Measurements from ENCODE around the gene CDRT4.
"Not testable (repeated sequence)": the region's sequence is repeated elsewhere in the genome, so short reads cannot be mapped to it uniquely, and the experiment has no call there.

CDRT4 gene

DNA sequence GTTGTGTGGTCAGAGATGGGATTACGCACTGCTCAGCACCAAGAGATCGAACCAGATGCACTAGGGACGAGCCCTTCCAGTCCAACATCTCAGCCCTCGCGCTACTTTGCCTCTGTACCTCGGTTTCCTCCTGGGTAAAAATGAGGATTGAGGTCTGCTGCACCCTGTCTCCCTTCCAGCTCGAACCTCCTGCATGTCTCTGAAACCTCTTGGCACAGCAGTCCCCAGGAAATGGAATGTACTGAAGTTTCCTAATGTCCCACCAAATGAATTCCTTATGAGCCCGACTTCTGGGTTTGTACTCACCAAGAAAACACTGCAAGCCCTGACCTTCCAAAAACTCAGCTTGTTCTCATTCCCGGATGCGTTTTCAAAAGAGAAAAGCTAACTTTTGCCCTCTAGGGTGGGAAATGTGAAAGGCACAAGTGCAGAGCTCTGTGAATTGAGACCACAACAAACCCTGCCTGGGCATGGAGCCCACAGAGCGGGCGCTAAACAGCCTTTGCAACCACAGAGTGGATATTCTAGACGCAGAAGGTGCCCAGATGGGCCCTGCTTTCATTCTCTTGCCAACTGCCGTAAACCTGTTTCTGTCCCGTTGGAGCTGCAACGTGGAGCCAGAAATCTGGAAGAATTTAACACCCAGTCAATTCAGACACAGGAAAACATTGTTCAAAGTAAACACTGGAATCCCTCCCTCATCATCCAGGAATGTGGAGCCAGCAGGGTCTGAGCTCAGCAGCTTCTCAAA is 10.3 kb downstream of the CDRT4 start:
- DNase-seq (ENCODE audit: low read depth in 3 of 3): no peak

- no peak for DNase-seq (ENCODE audit: low read depth in 3 of 3)
These were observed 10.9 kb downstream of the CDRT4 start for GRCh38 chr17:15456496-15456895.

DNA sequence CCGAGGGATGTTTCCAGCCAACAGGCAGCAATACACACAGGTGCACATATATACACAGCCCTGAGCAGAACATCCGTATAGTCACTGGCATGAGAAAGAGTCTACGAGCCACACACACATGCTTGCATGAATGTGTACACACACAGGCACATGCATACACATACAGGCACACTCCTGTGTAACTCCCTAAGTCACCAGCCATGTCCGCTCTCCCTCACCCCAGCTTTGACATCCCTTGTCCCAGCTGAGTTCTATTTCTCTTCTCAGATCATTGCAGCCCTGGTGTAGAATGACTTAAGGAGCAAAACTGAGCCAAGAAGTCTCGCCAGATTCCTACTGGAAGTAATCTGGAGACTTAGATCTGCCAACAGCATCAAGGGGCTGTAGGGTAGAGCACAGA is 13.1 kb downstream of the CDRT4 start:
- DNase-seq (ENCODE audit: low read depth in 3 of 3): no peak

DNA sequence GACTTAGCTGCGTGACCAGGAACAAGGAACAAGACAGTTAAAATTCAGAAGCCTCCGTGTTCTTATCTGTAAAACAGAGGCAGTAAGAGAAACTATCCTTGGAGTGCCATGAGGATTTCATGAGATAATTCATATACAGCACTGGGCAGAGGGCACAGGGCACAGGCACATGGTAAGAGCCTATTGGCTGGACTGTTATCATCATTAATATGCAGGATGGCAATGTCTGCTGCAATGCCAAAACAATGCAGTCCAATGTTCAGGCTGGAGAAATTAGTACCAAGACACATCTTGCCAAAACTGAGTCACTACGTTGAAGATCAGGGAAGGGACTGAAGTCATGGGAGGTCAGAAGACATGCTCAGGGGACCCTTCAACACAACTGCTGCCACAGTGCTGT is 13.6 kb downstream of the CDRT4 start:
- no peak for DNase-seq (ENCODE audit: low read depth in 3 of 3)

DNA sequence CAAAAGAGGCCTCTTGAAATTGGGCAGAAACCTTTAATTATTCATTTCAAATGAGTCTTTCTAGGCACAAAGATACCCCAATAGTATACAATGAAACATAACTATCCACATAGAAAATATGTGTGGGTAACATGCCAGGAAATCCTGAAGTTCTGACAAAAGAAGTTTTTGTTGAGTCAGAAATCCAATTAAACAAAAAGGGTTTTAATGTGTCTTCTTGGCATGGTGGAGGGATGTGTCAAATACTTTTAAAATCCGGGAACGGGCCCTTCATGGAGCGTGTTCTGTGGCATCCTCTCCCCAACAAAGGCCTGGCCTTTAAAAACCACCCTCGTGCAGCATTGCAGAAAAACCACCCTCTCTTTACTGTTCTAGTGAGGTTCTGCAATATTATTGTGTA is 14.2 kb downstream of the CDRT4 start:
- DNase-seq (ENCODE audit: low read depth in 3 of 3): no peak

DNA sequence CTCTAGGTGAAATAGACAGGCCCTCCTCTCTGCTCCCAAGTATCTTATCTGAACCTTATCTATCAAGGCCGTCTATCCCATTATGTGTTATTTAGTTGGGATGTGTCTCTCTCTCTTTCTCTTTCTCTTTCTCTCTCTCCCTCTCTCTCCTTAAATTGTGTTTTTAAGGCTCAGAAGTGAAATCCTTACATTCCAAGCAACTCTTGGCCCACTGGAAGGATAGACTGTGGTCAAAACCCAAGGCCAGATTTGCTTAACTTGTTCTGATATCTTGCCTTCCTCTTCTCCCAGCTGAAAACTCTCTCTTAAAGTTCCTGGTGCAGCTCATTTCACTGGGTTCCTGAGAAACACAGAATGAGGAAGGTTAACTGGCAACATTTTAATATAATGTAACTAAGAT is 14.7 kb downstream of the CDRT4 start:
- DNase-seq (ENCODE audit: low read depth in 3 of 3): no peak

- no peak for DNase-seq (ENCODE audit: low read depth in 3 of 3)
These were observed 15.7 kb downstream of the CDRT4 start for GRCh38 chr17:15451680-15452079.

DNA sequence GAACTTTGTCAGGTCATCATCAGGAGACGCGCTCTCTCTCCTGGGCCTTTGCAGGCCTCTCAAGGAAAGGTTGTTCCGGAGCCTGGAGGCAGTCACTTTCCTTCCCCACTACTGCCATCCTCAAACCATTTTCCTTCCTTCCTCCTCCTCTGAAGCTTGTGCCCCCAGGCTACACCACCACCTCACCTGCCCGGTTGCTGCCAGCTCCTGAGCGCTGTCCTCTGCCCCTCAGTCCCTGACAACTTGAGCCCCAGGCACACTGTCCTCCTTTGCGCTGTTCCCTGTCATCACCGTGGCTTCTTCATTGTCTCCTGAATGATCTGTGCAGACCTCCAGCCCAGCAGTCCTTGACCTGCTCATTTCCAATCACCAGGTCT is 18.9 kb downstream of the CDRT4 start:
- no peak for DNase-seq (ENCODE audit: low read depth in 3 of 3)

DNA sequence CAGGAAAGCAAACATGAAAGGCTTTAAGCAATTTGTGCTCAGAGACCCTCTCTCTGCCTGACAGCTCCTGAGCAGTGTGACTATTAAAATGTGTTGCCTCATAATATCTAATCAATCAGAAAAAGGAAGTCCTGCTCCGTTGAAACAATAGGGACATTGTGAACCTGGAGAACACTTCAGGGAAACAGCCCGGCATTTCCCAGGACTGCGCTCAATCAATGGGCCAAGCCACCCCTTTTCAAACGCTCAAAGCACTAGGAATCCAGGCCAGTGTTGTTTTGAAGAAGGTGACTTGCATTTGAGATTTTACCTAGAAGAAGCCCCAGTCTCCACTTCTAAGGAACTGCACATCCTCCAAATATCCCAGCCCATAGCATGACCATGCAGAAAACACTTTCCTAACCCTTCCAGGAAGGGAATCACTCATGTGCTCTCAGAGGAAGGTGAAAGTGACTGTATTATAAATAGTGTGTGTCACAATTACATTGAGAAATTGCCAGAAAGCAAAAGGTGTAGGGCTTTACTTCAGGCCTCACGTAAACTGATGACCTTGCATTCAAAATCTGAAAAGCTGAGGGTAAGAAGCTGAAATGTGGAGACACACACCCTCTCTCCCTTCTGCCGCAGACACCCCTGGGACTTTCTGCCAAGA is 19.4 kb downstream of the CDRT4 start:
- no peak for DNase-seq (ENCODE audit: low read depth in 3 of 3)

- DNase-seq (ENCODE audit: low read depth in 3 of 3): no peak
These were observed 21.4 kb downstream of the CDRT4 start for GRCh38 chr17:15446036-15446435.

GRCh38 chr17:15444805-15445204 is 22.6 kb downstream of the CDRT4 start:
- DNase-seq (ENCODE audit: low read depth in 3 of 3): no peak

- no peak for DNase-seq (ENCODE audit: low read depth in 3 of 3)
These were observed 24.9 kb downstream of the CDRT4 start for GRCh38 chr17:15442311-15443180.

DNA sequence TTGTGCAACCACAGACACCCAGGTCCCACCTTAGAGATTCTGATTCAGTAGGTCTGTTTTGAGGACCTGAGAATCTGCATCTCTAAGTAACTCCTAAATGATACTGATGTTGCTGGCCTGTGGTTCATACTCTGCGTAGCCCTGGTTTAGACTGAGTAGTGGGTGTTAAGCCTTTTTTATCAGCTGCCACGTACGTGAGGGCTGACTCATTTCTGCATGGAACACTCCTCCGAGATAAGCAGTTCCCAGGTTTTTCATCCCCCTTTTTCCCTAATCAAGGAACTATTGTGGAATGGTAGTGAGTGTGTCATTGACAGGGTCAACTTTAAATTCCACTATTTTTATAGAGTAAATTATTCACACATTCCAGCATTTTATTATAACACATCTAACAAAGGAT is 26.1 kb downstream of the CDRT4 start:
- no peak for DNase-seq (ENCODE audit: low read depth in 3 of 3)

- no peak for DNase-seq (ENCODE audit: low read depth in 3 of 3)
These were observed 27.1 kb downstream of the CDRT4 start for GRCh38 chr17:15440347-15440746.

DNA sequence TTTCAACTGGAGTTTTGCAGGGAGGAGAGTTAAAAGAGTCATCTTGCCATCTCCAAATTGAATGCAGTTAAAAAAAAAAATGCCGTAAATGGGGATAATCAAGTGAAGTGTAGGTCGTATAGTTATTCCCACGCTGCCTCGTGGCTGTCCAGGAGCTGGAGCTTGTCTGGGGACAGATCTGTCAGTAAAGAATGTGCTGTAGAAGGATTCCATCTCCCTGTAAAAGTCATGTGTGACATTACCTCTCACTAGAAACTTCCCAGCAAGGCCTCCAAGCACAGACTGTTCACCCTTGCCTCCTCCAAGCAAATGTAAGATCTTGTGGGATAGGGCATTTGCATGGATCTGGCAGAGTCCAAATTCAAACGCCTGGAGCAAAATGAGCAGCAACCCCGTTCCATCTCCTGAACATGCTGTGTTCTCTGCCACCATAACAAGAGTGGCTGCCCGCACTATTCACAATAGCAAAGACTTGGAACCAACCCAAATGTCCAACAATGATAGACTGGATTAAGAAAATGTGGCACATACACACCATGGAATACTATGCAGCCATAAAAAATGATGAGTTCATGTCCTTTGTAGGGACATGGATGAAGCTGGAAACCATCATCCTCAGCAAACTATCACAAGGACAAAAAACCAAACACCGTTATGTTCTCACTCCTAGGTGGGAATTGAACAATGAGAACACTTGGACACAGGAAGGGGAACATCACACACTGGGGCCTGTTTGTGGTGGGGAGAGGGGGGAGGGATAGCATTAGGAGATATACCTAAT is 28.0 kb downstream of the CDRT4 start:
- not testable (repeated sequence) for DNase-seq (ENCODE audit: low read depth in 3 of 3)

DNA sequence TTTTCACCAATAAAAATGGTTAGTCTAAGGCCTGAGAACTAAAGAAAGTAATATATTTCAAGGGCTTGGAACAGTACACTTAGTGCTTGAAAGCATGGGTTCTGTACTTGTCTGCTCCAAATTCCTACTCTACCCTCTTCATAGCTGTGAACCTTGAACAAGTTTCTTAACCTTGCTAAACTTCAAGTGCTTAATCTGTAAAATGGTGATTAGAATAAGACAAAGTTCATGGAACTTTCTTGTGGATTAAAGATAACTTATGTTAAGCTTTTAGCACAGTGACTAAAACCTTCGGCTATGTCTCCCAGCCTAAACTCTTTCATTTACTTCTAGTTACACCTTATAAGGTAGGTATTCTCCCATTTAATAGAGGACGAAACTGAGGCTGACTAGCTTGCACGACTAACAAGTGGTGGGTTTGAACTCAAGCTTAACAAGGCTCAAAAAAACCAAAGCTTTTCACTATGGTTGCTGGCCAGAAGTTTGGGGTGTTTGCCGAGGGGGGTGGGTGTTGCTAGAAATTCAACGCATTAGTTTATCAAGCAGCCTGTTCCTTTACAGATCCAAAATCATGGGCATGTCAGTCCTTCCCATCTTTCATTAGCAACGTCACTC is 28.8 kb downstream of the CDRT4 start:
- no peak for DNase-seq (ENCODE audit: low read depth in 3 of 3)

DNA sequence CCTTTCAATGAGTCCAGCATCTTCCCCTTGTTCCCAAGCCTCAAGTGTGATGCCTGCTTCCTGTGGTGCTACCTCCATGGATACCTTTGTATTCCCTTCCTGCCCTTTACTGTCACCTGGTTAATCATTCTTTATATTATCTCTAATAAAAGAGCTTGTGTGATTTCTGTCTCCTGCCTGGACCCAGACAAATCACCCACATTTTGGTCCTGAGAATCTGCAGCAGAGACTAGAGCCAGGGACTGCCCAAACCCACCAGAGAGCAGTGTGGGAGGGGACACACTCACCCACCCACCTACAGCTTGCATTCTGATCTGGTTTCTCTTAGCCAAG is 30.2 kb downstream of the CDRT4 start:
- DNase-seq (ENCODE audit: low read depth in 3 of 3): no peak

- no peak for DNase-seq (ENCODE audit: low read depth in 3 of 3)
These were observed 30.7 kb downstream of the CDRT4 start for GRCh38 chr17:15436473-15437302.

GRCh38 chr17:15434956-15435355 is 32.5 kb downstream of the CDRT4 start:
- DNase-seq (ENCODE audit: low read depth in 3 of 3): no peak

- DNase-seq (ENCODE audit: low read depth in 3 of 3): no peak
These were observed 34.4 kb downstream of the CDRT4 start for GRCh38 chr17:15432807-15433611.
